ENCODE data around the gene TMEM178B. TPM values are rescaled to one million over a fixed set of nuclear protein-coding genes. Genes with fewer than 3 reads are reported as not detected.
A peak's percentile ranks its signal among the peaks of the same experiment; 100 is the strongest.

Gene TMEM178B
- total and polyA plus RNA-seq, 2 of the 13 experiments (the other 11 are each of a cell fraction or from before 2014, with no cell fraction given) = 0.01 to 0.02 TPM

DNA sequence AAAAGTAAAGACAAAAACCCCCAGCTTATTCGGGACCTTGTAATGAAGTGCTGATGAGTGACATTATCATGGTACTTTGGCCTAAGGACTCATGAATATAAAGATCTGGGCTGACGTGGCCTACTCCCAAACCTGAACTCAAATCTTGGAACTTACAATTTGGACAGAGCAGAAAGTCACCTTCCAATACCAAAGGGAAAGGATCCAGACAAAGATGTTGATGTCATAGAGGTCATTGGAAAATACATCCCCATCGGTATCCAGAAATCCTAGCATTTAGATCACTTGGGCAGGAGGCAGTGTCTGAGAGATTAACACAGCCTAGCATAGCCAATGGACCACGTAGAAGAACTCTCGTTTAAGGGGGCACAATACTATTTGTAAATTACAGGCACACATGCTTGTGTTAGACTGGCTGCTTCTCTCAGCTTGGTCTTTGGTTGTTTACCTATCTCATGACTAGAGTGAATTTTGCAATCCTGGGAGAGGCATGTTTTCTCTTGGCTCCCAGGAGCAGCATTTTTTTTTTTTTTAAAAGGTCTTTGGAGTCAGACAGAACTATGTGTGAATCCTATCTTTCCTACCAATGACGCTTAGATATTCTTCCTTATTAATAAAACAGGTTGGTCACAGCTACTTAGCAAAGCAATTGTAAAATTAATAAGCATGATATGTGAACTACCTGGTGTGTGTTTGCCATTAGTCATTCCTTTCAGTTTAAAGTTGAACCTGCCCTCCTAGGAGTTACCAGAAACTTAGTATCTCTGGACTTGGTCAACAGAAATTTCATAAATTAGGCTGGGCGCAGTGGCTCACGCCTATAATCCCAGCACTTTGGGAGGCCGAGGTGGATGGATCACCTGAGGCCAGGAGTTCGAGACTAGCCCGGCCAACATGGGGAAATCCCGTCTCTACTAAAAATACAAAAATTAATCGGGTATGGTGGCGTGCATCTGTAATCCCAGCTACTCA, 31.4 kb upstream of the TMEM178B start (continued):
- TF ChIP-seq, protein P1, sequence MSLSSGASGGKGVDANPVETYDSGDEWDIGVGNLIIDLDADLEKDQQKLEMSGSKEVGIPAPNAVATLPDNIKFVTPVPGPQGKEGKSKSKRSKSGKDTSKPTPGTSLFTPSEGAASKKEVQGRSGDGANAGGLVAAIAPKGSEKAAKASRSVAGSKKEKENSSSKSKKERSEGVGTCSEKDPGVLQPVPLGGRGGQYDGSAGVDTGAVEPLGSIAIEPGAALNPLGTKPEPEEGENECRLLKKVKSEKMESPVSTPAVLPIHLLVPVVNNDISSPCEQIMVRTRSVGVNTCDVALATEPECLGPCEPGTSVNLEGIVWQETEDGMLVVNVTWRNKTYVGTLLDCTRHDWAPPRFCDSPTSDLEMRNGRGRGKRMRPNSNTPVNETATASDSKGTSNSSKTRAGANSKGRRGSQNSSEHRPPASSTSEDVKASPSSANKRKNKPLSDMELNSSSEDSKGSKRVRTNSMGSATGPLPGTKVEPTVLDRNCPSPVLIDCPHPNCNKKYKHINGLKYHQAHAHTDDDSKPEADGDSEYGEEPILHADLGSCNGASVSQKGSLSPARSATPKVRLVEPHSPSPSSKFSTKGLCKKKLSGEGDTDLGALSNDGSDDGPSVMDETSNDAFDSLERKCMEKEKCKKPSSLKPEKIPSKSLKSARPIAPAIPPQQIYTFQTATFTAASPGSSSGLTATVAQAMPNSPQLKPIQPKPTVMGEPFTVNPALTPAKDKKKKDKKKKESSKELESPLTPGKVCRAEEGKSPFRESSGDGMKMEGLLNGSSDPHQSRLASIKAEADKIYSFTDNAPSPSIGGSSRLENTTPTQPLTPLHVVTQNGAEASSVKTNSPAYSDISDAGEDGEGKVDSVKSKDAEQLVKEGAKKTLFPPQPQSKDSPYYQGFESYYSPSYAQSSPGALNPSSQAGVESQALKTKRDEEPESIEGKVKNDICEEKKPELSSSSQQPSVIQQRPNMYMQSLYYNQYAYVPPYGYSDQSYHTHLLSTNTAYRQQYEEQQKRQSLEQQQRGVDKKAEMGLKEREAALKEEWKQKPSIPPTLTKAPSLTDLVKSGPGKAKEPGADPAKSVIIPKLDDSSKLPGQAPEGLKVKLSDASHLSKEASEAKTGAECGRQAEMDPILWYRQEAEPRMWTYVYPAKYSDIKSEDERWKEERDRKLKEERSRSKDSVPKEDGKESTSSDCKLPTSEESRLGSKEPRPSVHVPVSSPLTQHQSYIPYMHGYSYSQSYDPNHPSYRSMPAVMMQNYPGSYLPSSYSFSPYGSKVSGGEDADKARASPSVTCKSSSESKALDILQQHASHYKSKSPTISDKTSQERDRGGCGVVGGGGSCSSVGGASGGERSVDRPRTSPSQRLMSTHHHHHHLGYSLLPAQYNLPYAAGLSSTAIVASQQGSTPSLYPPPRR (CRISPR knock-in tag; IDR thresholded peaks at IDR 0.05; ENCODE audit: borderline replicate concordance) = no peak
- 0 out of 2 replicates have a peak, but pooled peaks have one; percentile 39 for TF ChIP-seq MIER2 (CRISPR knock-in tag; IDR thresholded peaks at IDR 0.05)
- TF ChIP-seq BCLAF1 (IDR thresholded peaks at IDR 0.05) = no peak
- 0 out of 3 replicates have a peak, but pooled peaks have one; percentile 40 for TF ChIP-seq MXI1 (IDR thresholded peaks at IDR 0.05; ENCODE audit: borderline replicate concordance, low read depth, low read length)
- TF ChIP-seq SSRP1 (CRISPR knock-in tag; IDR thresholded peaks at IDR 0.05) = no peak

Measured in HepG2 (cell line).